GM21381 (cell line): ENCODE results near the gene ZNF672.
"Not testable (repeated sequence)": the region's sequence is repeated elsewhere in the genome, so short reads cannot be mapped to it uniquely, and the experiment has no call there.

Experiments used
- ATAC-seq: cut with Tn5 transposase; IDR thresholded peaks from one replicate; pipeline ENCODE4 v1.9.1; 2021; ENCODE audit warnings: mild to moderate bottlenecking, moderate library complexity; ENCODE audit not compliant: unreplicated experiment

ZNF672 gene

DNA sequence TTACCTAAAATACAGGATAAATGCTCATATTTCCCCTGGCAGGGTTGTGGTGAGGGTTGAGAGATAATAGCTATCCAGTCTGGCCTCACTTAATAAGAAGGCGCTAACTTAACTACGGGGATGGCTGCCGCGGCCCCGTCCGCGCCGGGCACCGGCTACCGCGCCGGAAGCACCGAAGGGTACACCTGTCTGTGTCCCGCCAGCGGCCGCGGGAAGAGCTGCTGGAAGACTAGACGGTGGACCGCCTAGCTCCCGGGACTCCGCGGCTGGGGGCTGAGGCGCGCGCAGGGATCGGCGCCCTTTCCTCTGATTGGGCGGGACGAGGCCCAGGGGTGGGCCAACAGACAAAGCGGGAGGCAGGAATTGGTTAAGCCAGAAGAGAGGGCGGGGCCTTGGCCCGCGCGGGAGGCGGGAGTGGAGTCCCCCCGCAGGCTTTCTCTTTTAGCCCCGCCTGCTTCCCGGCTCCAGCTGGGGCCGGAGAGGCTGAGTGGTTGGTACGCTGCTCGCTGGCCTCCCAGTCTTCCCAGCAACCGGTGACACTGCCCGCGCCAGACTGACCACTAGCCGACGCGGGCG, at the start of gene ZNF672:
ZNF672 (plus strand) TSS at position 444 of the 576 bp plus-strand sequence. CDS start 9,051 bp downstream, outside the sequence.
- peak; percentile 78 for ATAC-seq

DNA sequence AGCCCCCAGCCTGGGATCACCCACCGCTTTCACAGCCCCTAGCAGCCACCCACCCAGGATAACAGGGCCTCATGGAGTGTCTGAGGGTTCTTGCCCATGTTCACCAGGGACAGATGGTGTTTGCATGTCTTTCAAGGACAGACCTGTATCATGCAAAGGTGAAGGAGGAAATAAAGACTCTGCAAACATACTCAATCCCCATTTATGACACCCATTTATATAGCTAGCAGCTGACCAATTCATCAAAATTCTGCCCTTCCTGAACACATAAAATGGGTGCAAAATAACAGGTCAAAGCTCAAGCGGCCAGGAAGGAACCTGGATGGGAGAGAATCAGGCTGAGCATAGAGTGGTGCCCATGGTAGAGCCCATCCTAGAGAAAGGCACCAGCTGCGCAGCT, 49.7 kb upstream of the ZNF672 start:
- ATAC-seq = no peak

DNA sequence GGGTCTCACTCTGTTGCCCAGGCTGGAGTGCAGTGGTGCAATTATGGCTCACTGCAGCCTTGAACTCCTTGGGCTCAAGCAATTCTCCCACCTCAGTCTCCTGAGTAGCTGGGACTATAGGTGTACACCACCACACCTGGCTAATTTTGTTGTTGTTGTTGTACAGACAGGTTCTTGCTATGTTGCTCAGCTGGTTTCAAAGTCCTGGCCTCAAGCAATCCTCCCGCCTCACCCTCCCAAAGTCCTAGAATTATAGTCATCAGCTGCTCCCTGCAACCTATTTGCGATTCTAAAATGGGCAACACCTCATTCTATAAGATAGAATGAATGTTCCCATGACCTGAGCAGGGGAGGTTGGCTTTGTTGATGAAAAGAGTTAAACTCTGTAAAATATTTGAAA, 48.7 kb upstream of the ZNF672 start:
- not testable (repeated sequence) for ATAC-seq

DNA sequence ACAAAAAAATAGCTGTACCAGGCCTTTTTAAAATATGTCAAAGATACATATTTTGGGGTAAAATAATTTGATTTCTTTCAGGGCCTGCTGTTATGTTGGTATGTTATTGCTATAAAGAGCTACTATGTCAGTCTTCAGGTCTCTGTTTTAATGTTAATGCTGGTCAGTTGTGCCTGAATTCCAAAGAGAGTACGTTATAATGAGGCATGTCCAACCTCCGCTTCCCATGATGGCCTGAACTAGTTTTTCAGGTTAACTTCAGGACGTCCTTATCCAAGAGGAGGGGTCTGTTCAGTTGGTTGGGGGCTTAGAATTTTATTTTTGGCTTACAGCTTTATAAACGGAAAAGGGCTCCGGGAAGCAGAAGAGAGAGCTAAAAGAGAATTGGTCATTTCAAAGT, 47.6 kb upstream of the ZNF672 start:
- no peak for ATAC-seq

DNA sequence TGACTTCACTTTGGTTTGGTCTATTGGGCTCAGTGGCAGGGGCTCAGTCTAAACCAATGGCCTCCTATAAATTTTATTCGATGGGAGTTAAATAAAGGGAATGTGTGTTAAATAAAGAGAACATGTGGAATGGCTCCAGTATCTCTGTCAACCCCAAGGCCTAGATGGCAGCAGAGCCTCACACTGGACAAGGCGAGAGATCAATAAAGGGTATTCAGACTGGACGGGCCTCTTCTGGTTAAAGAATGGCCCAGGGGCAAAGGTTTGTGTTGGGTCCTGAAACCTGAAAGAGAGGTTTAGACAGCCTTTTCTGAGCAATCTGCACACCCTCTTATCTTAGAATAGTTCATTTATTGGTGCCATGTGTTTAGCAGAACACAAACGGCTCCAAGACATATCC, 47.0 kb upstream of the ZNF672 start:
- ATAC-seq = no peak

DNA sequence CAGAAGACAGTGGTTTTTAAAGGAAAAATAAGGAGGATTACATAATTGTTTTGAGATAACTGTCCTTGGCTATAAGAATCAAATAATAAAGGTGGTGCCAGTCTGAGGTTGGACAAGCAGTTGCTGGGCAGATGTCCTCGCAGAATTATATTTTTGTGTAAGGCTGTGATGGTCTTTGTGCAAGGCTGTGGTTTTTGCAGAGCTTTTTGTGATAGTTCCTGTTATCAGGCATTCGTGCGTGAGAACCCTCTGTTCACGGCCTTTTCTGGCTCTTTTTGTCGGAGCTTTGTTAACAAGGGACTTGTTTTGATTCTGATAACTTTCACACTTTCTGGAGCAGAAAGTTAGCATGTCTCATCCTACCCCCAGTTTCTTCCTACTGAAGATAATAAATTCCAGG, 45.7 kb upstream of the ZNF672 start:
- peak; percentile 43 for ATAC-seq

DNA sequence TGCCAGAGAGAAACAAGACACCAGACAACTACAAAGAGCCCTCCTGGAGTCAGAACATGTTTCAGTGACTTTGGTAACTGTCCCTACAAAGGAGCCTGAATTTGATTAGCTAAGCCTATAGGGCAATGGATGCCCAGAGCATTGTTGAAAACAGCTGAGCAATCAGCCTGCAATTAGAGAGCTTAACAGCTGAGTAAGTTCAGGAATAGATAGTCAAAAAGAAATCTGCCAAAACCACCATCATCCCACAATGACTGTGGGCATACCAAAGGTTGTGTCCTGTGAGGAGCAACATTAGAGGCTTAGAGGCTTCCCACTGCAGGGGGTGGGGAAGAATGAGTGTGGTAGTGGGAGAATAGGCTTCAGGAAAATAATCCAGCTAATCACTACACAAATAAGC, 44.4 kb upstream of the ZNF672 start:
- ATAC-seq = peak; percentile 85

DNA sequence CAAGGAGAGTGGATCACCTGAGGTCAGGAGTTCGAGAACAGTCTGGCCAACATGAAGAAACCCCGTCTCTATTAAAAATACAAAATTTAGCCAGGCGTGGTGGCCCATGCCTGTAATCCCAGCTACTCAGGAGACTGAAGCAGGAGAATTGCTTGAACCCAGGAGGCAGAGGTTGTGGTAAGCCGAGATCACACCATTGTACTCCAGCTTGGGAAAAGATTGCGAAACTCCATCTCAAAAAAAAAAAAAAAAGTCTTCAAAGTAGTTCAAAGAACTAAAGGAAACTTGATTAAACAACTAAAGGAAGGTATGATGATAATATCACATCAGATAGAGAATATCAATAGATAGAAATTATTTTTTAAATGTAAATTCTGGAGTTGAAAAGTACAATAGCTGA, 43.4 kb upstream of the ZNF672 start:
- not testable (repeated sequence) for ATAC-seq

DNA sequence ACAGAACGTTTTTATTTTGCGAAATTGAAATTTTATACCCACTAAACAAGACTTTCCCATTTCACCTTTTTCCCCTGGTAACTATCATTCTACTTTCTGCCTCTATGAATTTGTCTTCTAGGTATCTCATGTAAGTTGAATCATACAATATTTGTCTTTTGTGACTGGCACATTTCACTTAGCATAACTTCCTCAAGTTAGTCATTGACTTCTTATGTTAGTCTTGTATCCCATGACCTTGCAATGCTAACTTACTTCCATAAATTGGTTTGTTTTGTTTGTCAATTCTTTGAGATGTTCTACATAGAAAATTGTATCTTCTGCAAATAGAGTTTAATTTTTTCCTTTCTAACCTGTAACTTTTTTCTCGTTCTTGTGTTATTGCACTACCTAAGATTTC, 39.2 kb upstream of the ZNF672 start:
- no peak for ATAC-seq

DNA sequence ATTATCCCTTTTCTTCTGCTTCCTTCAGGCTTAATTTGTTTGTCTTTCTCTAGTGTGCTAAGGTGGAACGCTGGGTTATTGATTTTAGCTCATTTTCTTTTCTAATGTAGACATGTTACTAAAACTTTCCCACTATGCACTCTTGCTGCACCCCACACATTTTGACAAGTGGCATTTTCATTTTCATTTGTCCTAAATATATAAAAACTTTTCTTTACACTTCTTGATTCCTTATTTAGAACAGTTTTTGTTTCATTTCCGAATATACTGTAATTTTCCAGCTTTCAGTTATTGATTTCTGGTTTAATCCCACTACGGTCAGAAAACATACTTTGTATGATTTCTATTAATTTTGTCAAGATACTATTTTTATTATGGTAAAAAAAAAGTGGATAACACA, 37.6 kb upstream of the ZNF672 start:
- ATAC-seq = no peak

DNA sequence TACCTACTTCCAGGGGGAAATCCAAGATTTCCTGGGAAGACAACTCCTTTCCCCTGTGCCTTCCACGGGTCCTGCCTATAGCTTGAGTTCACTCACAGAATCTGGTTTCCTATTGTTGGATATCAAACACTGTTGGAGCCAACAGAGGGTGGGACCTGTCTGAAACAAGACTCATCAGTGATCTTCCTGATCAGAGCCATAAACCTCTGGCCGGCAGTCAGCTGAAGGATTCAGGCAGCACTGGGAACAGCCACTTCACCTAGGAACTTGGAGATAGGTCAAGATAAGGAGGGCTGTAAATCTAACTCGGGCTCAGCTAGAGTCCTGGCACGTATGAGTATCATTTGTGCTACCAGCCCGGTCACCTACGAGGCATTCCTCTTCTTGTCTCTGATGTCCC, 35.6 kb upstream of the ZNF672 start:
- ATAC-seq = no peak

DNA sequence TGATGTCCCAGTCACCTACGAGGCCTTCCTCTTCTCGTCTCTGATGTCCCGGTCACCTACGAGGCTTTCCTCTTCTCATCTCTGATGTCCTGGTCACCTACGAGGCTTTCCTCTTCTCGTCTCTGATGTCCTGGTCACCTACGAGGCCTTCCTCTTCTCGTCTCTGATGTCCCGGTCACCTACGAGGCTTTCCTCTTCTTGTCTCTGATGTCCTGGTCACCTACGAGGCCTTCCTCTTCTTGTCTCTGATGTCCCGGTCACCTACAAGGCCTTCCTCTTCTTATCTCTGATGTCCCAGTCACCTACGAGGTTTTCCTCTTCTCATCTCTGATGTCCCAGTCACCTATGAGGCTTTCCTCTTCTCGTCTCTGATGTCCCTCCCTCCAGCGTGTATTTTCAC, 34.5 kb upstream of the ZNF672 start:
- not testable (repeated sequence) for ATAC-seq

DNA sequence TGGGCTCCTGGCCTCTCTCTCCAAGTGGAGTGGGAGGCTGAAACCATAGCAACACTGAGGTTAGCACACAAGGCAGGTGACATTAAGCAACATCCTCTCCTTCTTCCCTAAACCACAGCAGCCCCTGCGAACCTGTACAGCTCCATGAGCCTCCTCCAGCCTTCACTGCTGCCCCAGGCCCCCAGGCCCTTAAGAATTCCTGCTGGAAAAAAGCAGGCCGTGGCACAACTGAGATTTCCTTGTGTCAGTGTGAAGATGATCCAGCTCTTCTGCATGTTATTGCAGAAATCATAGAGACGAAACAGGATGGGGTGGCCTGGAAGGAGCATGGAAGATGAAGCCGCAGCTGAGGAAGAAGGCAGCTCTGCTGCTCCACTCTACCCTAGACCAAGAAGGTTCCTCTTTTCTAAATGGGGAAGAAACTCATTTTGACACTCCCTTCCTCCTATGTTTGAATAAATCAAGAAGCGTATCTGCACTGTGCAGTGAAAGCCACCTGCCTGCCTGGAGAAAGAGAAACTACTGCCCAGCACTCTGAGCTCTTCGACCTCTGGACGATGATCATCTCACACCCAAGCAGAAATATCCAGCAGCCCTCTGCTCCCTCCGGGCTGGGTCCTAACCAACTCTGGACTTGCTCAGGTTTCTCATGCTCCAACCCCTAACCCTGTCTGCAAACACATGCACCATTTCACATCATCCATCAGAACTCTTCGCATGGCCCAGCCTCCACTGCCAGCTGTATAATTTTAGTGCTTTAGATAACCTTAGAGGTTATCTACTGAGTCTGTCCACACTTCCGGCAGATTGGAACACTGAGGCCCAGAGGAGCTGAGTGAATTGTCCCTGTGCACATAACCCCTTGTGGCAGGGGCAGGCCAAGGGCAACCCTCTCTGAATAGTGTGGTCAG, 33.0 kb upstream of the ZNF672 start:
- peak; percentile 79 for ATAC-seq

DNA sequence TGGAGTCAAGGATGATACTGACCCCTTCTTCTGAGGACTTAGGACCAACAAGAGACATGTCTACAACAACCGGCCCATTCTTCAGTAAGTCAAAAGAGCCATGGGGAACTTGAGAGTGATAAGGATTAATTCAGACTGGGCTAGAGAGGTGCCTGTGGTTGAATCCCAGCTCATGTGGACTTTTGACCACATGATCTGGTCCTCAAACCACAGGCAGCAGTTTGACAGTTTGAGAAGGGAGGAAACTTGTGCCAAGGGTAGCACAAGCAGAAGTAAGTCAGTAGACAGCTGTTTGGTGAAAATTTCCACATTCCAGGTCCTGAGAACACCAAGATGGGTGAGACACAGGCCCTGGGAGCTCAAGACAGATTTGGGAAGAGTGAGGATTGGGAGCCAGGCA, 32.1 kb upstream of the ZNF672 start:
- ATAC-seq = peak; percentile 4

DNA sequence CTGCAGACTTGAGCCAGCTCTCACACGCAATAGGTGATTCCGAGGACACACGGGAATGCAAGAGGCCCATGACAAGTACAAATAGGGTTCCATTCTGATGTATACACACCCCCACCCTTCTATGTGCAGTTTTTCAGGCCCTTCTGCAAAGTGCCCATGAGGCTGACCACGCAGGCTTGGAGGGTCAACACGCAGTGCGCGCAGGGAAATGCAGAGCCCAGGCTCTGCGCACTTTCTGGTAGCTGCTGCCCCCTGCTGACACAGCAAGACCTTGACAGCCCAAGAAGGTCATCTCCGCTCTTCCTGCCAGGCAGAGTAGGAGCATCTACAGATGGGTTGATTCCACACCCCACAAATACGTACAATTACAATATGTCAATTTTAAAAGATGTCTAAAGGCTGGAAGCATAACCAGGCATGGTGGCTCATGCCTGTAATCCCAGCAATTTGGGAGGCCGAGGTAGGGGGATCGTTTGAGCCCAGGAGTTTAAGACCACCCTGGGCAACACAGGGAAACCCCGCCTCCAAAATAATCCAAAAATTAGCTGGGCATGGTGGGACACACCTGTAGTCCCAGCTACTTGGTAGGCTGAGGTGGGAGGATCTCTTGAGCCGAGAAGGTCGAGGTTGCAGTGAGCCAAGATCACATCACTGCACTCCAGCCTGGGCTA, 30.8 kb upstream of the ZNF672 start:
- ATAC-seq = peak; percentile 45

DNA sequence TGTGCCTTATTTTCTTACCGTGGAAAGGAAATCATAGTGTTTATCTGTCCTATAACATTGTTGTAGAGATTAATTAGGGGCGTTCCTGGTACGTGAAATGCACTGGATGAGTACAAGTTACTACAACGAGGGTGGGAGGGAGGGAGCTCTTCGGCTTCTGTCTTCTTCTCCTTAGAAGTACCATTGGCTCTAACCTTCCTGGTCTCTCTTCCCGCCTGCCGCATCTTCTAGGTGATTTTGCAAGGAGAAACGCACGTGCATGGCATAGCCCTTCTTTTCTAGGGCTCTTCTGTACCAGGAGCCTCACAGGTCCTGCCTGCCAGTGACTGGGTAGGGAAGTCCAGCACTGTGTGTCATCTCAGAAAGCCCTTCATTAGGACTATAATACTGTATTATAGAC, 29.1 kb upstream of the ZNF672 start:
- ATAC-seq = no peak

DNA sequence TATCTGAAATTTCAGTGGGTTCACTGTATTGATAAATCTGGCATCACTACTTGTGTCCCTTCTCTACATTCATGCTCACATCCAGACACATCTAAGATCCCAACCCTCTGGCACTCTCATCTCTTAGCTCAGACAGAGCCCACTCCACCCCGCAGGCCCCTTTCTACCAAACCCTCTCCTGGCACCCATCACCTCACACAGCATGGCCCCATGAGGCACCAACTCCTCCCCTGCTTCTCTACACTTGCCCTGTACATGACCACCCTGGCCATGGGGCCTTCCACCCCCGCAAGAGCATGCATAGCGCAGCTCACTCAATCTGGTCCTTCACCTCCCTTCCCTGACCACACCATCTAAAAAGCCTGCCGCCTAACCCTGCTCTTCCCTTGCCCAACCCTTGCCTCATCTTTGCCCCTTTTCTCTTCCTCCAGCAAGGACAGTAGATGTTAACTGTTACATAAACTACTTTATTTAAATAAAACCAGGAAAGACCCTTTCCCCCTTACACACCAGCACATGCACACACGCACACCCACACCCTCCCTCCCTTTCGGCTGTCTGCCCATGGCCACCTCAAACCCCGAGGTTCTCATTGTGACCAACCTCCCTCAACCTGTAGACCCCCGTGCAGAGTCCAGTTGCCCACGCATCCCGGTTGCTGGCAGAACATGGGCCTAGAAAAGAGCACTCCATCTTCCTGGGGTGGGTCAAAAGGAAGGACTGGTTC, 27.9 kb upstream of the ZNF672 start:
- ATAC-seq = no peak

DNA sequence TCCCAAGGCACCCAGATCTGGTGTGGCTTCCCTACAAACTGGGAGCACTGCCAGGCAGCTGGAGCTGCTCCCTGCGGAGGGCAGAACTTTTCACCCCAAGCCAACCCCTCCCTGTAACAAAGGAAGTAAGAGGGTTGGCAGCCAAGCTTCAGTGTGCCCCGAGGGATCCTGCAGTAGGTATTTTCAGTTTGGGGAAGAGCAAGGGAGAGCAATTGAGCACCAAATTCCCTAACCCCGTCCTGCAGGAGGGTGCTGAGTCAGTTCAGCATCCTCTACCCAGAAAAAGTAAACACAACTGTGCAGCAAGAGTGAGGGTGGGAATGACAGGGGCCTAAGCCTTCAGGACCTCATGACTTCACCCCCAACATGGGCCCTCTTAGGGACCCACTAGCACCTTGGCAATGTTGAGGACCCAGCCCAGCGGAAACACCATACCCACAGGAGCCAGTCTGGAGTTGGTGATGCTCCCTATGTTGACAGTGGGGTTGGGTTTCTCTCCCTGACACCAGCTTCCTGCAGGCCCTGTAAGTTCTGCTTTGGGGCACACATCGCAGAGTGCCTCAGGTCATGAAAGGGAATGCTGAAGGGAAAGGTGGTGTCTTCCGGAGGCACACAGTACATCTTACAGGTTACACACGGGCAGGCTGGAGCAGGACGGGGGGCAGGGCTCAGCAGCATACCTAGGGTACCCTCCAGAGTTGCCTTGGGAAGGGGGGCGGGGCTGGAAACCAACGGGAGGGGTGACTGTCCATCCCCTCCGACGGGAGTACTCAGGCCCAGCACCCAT, 27.1 kb upstream of the ZNF672 start:
- no peak for ATAC-seq

DNA sequence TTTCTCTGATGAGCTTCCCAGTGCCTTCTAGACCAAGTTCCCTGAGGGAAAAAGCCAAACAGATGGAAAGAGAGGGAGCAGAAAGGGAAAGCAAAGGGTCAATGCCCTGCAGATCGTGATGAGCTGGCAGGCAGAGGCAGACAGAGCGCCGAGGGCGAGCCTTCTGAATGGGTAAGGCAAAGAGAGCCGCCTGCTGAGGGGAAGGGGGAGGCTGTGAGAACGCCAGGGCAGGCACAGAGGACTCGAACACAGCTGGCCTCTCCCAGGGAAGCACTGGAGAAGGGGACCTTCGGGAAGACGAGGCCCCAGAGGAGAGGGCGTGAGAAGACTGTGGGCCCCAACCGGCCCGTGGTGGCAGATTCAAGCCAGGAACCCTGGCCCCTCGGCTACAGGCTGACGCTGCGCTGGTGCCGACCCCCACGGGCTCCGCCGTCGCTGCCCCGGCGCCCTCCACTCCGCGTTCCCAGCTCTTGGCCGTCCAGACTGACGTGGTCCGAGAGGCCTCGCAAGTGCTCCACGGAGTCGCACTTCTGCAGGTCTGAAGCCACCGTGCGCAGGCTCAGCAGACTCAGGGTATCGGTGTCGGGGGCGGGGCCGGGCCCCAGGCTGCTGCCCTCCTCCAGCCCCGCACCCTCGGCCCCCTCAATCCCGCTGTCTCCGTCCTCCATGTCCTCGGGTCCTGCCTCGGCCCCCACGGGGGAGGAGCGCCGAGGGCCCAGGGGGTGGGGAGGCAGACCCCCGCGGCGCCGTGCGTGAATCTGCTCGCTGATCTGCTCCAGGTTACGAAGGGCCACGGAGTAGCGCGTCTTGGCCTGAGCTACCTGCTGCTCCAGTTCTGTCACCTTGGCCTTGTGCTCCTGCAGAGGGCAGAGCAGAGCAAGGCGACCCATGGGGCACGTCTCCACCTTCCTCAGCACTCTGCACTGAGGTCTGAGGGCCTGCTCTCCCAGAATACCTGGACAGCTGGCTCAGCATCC, 26.2 kb upstream of the ZNF672 start:
- no peak for ATAC-seq
